ENCODE results near the gene PLXNA2. TPM values are rescaled to one million over a fixed set of nuclear protein-coding genes. Genes with fewer than 3 reads are reported as not detected.

The PLXNA2 gene
- total RNA-seq, 2 experiments from 2014 or later: 0.13 to 0.23 TPM

GRCh38 chr1:208008534-208008933 is 235.7 kb downstream of the PLXNA2 start:
- no peaks in the 10 kb centered on the region for H3K9me3 Mint-ChIP-seq
- H3K27me3 Mint-ChIP-seq: no peaks in the 10 kb centered on the region
- ATAC-seq (no peak), DNase-seq (no peak)
- intact Hi-C loops (cut with micrococcal nuclease): no loop called here
- TF ChIP-seq CTCF (IDR thresholded peaks at IDR 0.05): no peak
- no peaks in the 10 kb centered on the region for H3K36me3 Mint-ChIP-seq (ENCODE audit: low read depth)
- H3K4me3 Mint-ChIP-seq: no peak overlapping the region
- H3K27ac Mint-ChIP-seq: no peak overlapping the region
- ChIA-PET POLR2A (no interaction called here), CTCF (interaction anchor here (1.7 to 4.1 kb wide), 3 partner anchors 10 to 123 kb away, joined by 7 to 21 read pairs (median 11); no protein-coding TSS in a partner anchor)
- H3K4me1 Mint-ChIP-seq (ENCODE audit: low read depth): no peaks in the 10 kb centered on the region

- ChIA-PET POLR2A (interaction anchor here (0.6 kb wide), 1 partner anchor 14 kb away, joined by 3 read pairs; no protein-coding TSS in a partner anchor), CTCF (interaction anchor here (1.1 to 4.1 kb wide), 4 partner anchors 10 to 123 kb away, joined by 4 to 21 read pairs (median 9); no protein-coding TSS in a partner anchor)
- TF ChIP-seq CTCF (IDR thresholded peaks at IDR 0.05): no peak
- Mint-ChIP-seq H3K27ac (no peak overlapping the region), H3K27me3 (no peaks in the 10 kb centered on the region), H3K4me1 (ENCODE audit: low read depth) (no peaks in the 10 kb centered on the region), H3K9me3 (no peaks in the 10 kb centered on the region), H3K4me3 (no peak overlapping the region), H3K36me3 (ENCODE audit: low read depth) (no peaks in the 10 kb centered on the region)
- ATAC-seq (no peak), DNase-seq (no peak)
- intact Hi-C loops (cut with micrococcal nuclease): no loop called here
These were observed 236.2 kb downstream of the PLXNA2 start for GRCh38 chr1:208007938-208008342.

GRCh38 chr1:208007319-208007937 is 236.8 kb downstream of the PLXNA2 start:
- TF ChIP-seq CTCF (IDR thresholded peaks at IDR 0.05): no peak

GRCh38 chr1:208006258-208006920 is 237.8 kb downstream of the PLXNA2 start:
- no peaks in the 10 kb centered on the region for H3K4me1 Mint-ChIP-seq (ENCODE audit: low read depth)
- POLR2A ChIA-PET: no interaction called here
- H3K27ac Mint-ChIP-seq: no peak overlapping the region
- H3K36me3 Mint-ChIP-seq (ENCODE audit: low read depth): no peaks in the 10 kb centered on the region
- no peak overlapping the region for H3K4me3 Mint-ChIP-seq
- intact Hi-C loops (cut with micrococcal nuclease): no loop called here
- CTCF ChIA-PET: interaction anchor here (1.2 to 4.1 kb wide), 4 partner anchors 9 to 239 kb away, joined by 4 to 21 read pairs (median 6); no protein-coding TSS in a partner anchor
- H3K27me3 Mint-ChIP-seq: no peaks in the 10 kb centered on the region
- TF ChIP-seq CTCF (IDR thresholded peaks at IDR 0.05): no peak
- H3K9me3 Mint-ChIP-seq: no peaks in the 10 kb centered on the region
- no peak for ATAC-seq
- DNase-seq: no peak

More at GRCh38 chr1:208007319-208007937, 236.8 kb downstream of the PLXNA2 start:
- H3K9me3 Mint-ChIP-seq: no peaks in the 10 kb centered on the region
- POLR2A ChIA-PET: interaction anchor here (0.6 kb wide), 1 partner anchor 14 kb away, joined by 3 read pairs; no protein-coding TSS in a partner anchor
- no peak overlapping the region for H3K4me3 Mint-ChIP-seq
- intact Hi-C loops (cut with micrococcal nuclease): no loop called here
- H3K27me3 Mint-ChIP-seq: no peaks in the 10 kb centered on the region
- CTCF ChIA-PET: interaction anchor here (1.1 to 4.1 kb wide), 5 partner anchors 9 to 122 kb away, joined by 4 to 21 read pairs (median 7); no protein-coding TSS in a partner anchor
- no peaks in the 10 kb centered on the region for H3K36me3 Mint-ChIP-seq (ENCODE audit: low read depth)
- no peak overlapping the region for H3K27ac Mint-ChIP-seq
- ATAC-seq (no peak), DNase-seq (no peak)
- H3K4me1 Mint-ChIP-seq (ENCODE audit: low read depth): no peaks in the 10 kb centered on the region

GRCh38 chr1:208004851-208005250 is 239.3 kb downstream of the PLXNA2 start:
- H3K4me3 Mint-ChIP-seq: no peak overlapping the region
- no peak overlapping the region for H3K27ac Mint-ChIP-seq
- DNase-seq: no peak
- H3K4me1 Mint-ChIP-seq (ENCODE audit: low read depth): no peaks in the 10 kb centered on the region
- ATAC-seq: no peak
- intact Hi-C loops (cut with micrococcal nuclease): no loop called here
- CTCF ChIA-PET: no interaction called here
- H3K36me3 Mint-ChIP-seq (ENCODE audit: low read depth): no peaks in the 10 kb centered on the region
- no peaks in the 10 kb centered on the region for H3K9me3 Mint-ChIP-seq
- TF ChIP-seq CTCF (IDR thresholded peaks at IDR 0.05): no peak
- no peaks in the 10 kb centered on the region for H3K27me3 Mint-ChIP-seq
- POLR2A ChIA-PET: no interaction called here
